NCI-H2196 treated with DMSO at 0.1 percent for 48 hours (cell line): ENCODE data around the gene TICAM2.

Source experiments
- DNase-seq: peaks from one replicate; lab custom pipeline; 2025; ENCODE audit not compliant: unreplicated experiment; lab: John Stamatoyannopoulos, UW

TICAM2 gene

GRCh38 chr5:115541611-115542010 lies 60.7 kb downstream of the TICAM2 start:
- DNase-seq, result no peak

GRCh38 chr5:115535479-115536035 lies 66.7 kb downstream of the TICAM2 start:
- DNase-seq, result no peak

GRCh38 chr5:115532517-115532916 lies 69.8 kb downstream of the TICAM2 start:
- no peak for DNase-seq

- no peak for DNase-seq
Observed at GRCh38 chr5:115531787-115532367, 70.4 kb downstream of the TICAM2 start.

GRCh38 chr5:115531380-115531779 lies 70.9 kb downstream of the TICAM2 start:
- DNase-seq, result no peak

- DNase-seq, result no peak
Observed at GRCh38 chr5:115530426-115530825, 71.9 kb downstream of the TICAM2 start.
